Coronary artery (tissue), 2 donors: ENCODE measurements around the gene IL16.
"Not testable (repeated sequence)": the region's sequence is repeated elsewhere in the genome, so short reads cannot be mapped to it uniquely, and the experiment has no call there.

Experiments
- DNase-seq: peaks from one replicate; pipeline ENCODE4 v3.0.0-alpha.2; 2017; ENCODE audit warnings: low spot score
- H3K27ac ChIP-seq, 2 donors: fragments of 200-600 bp; sonication (generic); one replicate each; pipeline ENCODE4 v1.5.1; 2016 to 2019
- H3K4me3 ChIP-seq: fragments of 200-600 bp; sonication (generic); 2 replicates; pipeline ENCODE4 v1.5.1; 2016; ENCODE audit warnings: mild to moderate bottlenecking, moderate library complexity
- TF ChIP-seq, protein P1 (sequence below): fragments of 200-600 bp; sonication (generic); IDR thresholded peaks from one replicate; pipeline ENCODE4 v1.5.1; 2019; ENCODE audit warnings: antibody characterized with exemption

The IL16 gene

GRCh38 chr15:81338170-81339007, 141.7 kb downstream of the IL16 start:
- Histone ChIP-seq H3K27ac (peak overlapping the region; percentile 21 to 68), H3K4me3 (no peak overlapping the region)
- TF ChIP-seq, protein P1, sequence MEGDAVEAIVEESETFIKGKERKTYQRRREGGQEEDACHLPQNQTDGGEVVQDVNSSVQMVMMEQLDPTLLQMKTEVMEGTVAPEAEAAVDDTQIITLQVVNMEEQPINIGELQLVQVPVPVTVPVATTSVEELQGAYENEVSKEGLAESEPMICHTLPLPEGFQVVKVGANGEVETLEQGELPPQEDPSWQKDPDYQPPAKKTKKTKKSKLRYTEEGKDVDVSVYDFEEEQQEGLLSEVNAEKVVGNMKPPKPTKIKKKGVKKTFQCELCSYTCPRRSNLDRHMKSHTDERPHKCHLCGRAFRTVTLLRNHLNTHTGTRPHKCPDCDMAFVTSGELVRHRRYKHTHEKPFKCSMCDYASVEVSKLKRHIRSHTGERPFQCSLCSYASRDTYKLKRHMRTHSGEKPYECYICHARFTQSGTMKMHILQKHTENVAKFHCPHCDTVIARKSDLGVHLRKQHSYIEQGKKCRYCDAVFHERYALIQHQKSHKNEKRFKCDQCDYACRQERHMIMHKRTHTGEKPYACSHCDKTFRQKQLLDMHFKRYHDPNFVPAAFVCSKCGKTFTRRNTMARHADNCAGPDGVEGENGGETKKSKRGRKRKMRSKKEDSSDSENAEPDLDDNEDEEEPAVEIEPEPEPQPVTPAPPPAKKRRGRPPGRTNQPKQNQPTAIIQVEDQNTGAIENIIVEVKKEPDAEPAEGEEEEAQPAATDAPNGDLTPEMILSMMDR, result no peak
- peak; percentile 67 for DNase-seq

GRCh38 chr15:81339321-81339720, 142.6 kb downstream of the IL16 start:
- peak overlapping the region in 1 of 2 donors; percentile 21 for H3K27ac ChIP-seq
- peak; percentile 22 for DNase-seq
- TF ChIP-seq, protein P1, result no peak
- no peak overlapping the region for H3K4me3 ChIP-seq

- Histone ChIP-seq H3K27ac (no peak overlapping the region), H3K4me3 (no peak overlapping the region)
- peak; percentile 26 for DNase-seq
- TF ChIP-seq, protein P1, result no peak
Observed at GRCh38 chr15:81339851-81340250, 143.2 kb downstream of the IL16 start.

DNA sequence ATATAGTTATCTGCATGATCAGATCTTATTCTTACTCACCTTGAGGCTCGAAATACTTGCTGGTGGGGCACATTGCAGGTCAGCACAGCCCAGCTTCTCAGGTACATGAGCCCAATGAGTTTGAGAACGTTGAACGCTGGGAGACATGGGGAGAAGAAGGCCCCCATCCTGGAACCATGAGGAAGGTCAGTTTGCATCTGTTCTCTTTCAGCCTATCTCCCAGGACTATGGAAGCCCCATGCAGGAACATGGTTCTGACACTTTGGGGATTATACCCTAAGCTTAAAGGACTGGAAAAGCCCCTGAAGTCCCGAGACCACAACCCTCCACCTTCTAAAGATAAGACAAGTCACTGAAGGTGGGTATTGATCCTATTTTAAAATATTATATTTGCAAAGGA, 144.7 kb downstream of the IL16 start:
- peak; percentile 50 for DNase-seq

GRCh38 chr15:81343371-81343770, 146.7 kb downstream of the IL16 start:
- Histone ChIP-seq H3K4me3 (no peak overlapping the region), H3K27ac (no peak overlapping the region)
- TF ChIP-seq, protein P1, result no peak
- DNase-seq, result no peak

More for the DNA sequence above, 144.7 kb downstream of the IL16 start:
- Histone ChIP-seq H3K27ac (no peak overlapping the region), H3K4me3 (no peak overlapping the region)
- TF ChIP-seq, protein P1, result no peak

DNA sequence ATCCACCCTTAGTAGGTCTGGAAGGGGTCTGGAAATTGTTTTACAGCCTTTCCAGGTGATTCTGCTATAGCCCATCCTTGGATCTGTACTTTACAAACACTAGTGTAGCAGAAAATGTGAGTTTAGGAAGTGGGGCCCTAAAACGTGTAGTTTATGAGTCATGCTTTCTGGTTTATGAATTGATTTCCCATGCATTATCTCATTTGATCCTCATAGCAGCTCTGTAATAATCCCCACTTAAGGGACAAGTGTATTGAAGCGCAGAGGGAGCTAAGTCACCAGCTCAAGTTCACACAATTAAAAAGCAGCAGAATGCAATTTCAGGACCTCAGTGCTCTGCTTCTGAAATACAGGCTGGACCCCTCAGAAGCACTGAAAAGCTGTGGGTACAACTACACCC, 149.9 kb downstream of the IL16 start:
- Histone ChIP-seq H3K4me3 (no peak overlapping the region), H3K27ac (no peak overlapping the region)
- TF ChIP-seq, protein P1, result no peak
- no peak for DNase-seq

DNA sequence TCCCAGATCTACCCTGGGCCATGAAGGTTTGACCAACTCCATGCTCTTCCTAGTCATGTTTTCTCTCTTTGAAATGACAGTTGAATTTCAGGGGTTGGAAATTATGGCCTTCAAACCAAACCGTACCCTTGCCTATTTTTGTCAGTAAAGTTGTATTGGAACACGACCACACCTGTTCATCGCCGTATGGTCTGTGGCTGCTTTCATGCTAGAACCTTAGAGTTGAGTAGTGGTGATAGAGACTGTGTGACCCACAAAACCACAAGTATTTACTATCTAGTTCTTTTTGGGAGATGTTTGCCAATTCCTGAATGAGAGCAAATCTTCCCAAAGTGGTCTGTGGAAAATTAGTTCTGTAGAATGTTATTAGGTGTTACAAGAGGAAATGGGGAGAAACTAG, 151.2 kb downstream of the IL16 start:
- no peak overlapping the region for H3K4me3 ChIP-seq
- no peak for DNase-seq
- H3K27ac ChIP-seq, result no peak overlapping the region
- TF ChIP-seq, protein P1, result no peak

DNA sequence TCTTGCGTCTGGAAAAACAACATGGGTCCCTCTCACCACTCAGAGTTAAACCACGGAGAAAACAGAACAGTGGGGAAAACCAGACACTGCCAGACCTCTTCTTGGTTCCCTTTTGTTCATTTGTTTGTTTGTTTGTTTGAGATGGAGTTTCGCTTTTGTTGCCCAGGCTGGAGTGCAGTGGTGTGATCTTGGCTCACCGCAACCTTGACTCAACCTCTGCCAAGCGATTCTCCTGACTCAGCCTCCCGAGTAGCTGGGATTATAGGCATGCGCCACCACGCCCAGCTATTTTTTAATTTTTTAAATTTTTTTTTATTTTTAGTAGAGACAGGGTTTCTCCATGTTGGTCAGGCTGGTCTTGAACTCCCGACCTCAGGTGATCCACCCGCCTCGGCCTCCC, 152.0 kb downstream of the IL16 start:
- not testable (repeated sequence) for H3K27ac ChIP-seq, DNase-seq, H3K4me3 ChIP-seq
